HEK293 (cell line): Measurements from ENCODE around the gene KCNAB1.

Experiments used
- CTCF ChIA-PET: fragments of 350-600 bp; formaldehyde crosslinking; extraction: SDS; loops from one replicate; lab custom pipeline; 2021; ENCODE audit warnings: antibody characterized with exemption; lab: Yijun Ruan, JAX
- POLR2A ChIA-PET: fragments of 300-600 bp; formaldehyde crosslinking; extraction: SDS; loops from one replicate; lab custom pipeline; 2020; ENCODE audit warnings: antibody characterized with exemption, inconsistent platforms; lab: Yijun Ruan, JAX
- H3K27ac ChIP-seq: fragments of 200-500 bp; sonication (Bioruptor generic); 2 replicates; pipeline ENCODE4 v1.5.1; 2014; ENCODE audit warnings: low read depth, low read length, control low read depth, inconsistent platforms; ENCODE audit errors: extremely low read depth
- H3K36me3 ChIP-seq, 2 experiments: fragments of 200-500 bp in 1 of 2; sonication (Bioruptor generic) in 1 of 2; 1 replicate in 1 of 2; 2 replicates in 1 of 2; pipeline ENCODE4 v1.5.1; 2014 to 2017; ENCODE audit warnings: inconsistent platforms in 2 of 2, low read length in 2 of 2; ENCODE audit not compliant: control insufficient read depth in 2 of 2, insufficient read depth in 1 of 2
- H3K4me1 ChIP-seq: fragments of 200-500 bp; sonication (Bioruptor generic); 2 replicates; pipeline ENCODE4 v1.5.1; 2014; ENCODE audit warnings: mild to moderate bottlenecking, low read length, inconsistent platforms; ENCODE audit not compliant: control insufficient read depth, insufficient read depth
- H3K4me3 ChIP-seq: 2 replicates; pipeline ENCODE4 v1.5.1; 2011; ENCODE audit warnings: low read depth, mild to moderate bottlenecking, control low read depth, low read length, moderate library complexity
- H3K9me3 ChIP-seq: fragments of 200-500 bp; sonication (Bioruptor generic); 2 replicates; pipeline ENCODE4 v1.5.1; 2014; ENCODE audit warnings: low read depth, low read length, inconsistent platforms; ENCODE audit not compliant: control insufficient read depth, insufficient read depth
- GLI4 ChIP-seq: fragments of 450-650 bp; formaldehyde crosslinking; IDR thresholded peaks from 2 replicates; pipeline ENCODE4 v1.5.1; 2016; ENCODE audit warnings: missing biosample characterization, missing genetic modification characterization
- SP2 ChIP-seq: fragments of 450-650 bp; formaldehyde crosslinking; IDR thresholded peaks from 2 replicates; pipeline ENCODE4 v1.5.1; 2016; ENCODE audit warnings: missing biosample characterization, missing genetic modification characterization
- ZBTB21 ChIP-seq: fragments of 450-650 bp; formaldehyde crosslinking; IDR thresholded peaks from 2 replicates; pipeline ENCODE4 v1.5.1; 2017; ENCODE audit warnings: missing biosample characterization, missing genetic modification characterization
- ZNF24 ChIP-seq: fragments of 450-650 bp; formaldehyde crosslinking; IDR thresholded peaks from 2 replicates; pipeline ENCODE4 v1.5.1; 2016; ENCODE audit warnings: missing biosample characterization, missing genetic modification characterization
- ZNF274 ChIP-seq, 2 experiments: fragments of 200-500 bp in 1 of 2; fragments of 450-650 bp in 1 of 2; sonication (Bioruptor generic) in 1 of 2; formaldehyde crosslinking in 1 of 2; IDR thresholded peaks; 2 replicates each; pipeline versions ENCODE4 v1.5.1 to v1.6.1; 2014 to 2016; ENCODE audit warnings: borderline replicate concordance in 1 of 2, inconsistent platforms in 1 of 2, low read length in 1 of 2, missing biosample characterization in 1 of 2, missing genetic modification characterization in 1 of 2
- ZNF292 ChIP-seq: fragments of 450-650 bp; formaldehyde crosslinking; IDR thresholded peaks from 2 replicates; pipeline ENCODE4 v1.5.1; 2016; ENCODE audit warnings: low read depth, missing biosample characterization, missing genetic modification characterization, borderline replicate concordance
- ZNF302 ChIP-seq: fragments of 450-650 bp; formaldehyde crosslinking; IDR thresholded peaks from 2 replicates; pipeline ENCODE4 v1.5.1; 2016; ENCODE audit warnings: missing biosample characterization, missing genetic modification characterization, low read depth
- ZNF501 ChIP-seq: fragments of 450-650 bp; formaldehyde crosslinking; IDR thresholded peaks from 2 replicates; pipeline ENCODE4 v1.5.1; 2016; ENCODE audit warnings: missing biosample characterization, missing genetic modification characterization
- ZNF548 ChIP-seq: fragments of 450-650 bp; formaldehyde crosslinking; IDR thresholded peaks from 2 replicates; pipeline ENCODE4 v1.5.1; 2016; ENCODE audit warnings: missing biosample characterization, missing genetic modification characterization
- ZNF555 ChIP-seq: fragments of 450-650 bp; formaldehyde crosslinking; conservative IDR thresholded peaks from 2 replicates; pipeline ENCODE4 v1.5.1; 2017; ENCODE audit warnings: missing biosample characterization, mild to moderate bottlenecking, missing genetic modification characterization, inconsistent platforms
- ZNF596 ChIP-seq: fragments of 450-650 bp; IDR thresholded peaks from 2 replicates; pipeline ENCODE4 v1.5.0; 2018; ENCODE audit warnings: missing biosample characterization, mild to moderate bottlenecking, missing genetic modification characterization, moderate library complexity
- ZNF660 ChIP-seq: fragments of 450-650 bp; IDR thresholded peaks from 2 replicates; pipeline ENCODE4 v1.5.1; 2018; ENCODE audit warnings: missing biosample characterization, mild to moderate bottlenecking, missing genetic modification characterization
- ZNF670 ChIP-seq: fragments of 450-650 bp; formaldehyde crosslinking; IDR thresholded peaks from 2 replicates; pipeline ENCODE4 v1.5.1; 2016; ENCODE audit warnings: missing biosample characterization, missing genetic modification characterization, low read depth
- ZNF792 ChIP-seq: fragments of 450-650 bp; formaldehyde crosslinking; IDR thresholded peaks from 2 replicates; pipeline ENCODE4 v1.5.1; 2016; ENCODE audit warnings: missing biosample characterization, missing genetic modification characterization
- ZSCAN23 ChIP-seq: fragments of 450-650 bp; formaldehyde crosslinking; IDR thresholded peaks from 2 replicates; pipeline ENCODE4 v1.5.1; 2016; ENCODE audit warnings: missing biosample characterization, missing genetic modification characterization
- TF ChIP-seq, protein P1 (sequence below): fragments of 450-650 bp; formaldehyde crosslinking; IDR thresholded peaks from 2 replicates; pipeline ENCODE4 v1.5.1; 2016; ENCODE audit warnings: missing biosample characterization, missing genetic modification characterization, borderline replicate concordance
- TF ChIP-seq, protein P2 (sequence below): fragments of 450-650 bp; formaldehyde crosslinking; IDR thresholded peaks from 2 replicates; pipeline ENCODE4 v1.5.1; 2017; ENCODE audit warnings: missing biosample characterization, missing genetic modification characterization
- TF ChIP-seq, protein P3 (sequence below): fragments of 450-650 bp; formaldehyde crosslinking; IDR thresholded peaks from 2 replicates; pipeline ENCODE4 v1.5.1; 2016; ENCODE audit warnings: missing biosample characterization, missing genetic modification characterization

Gene KCNAB1

DNA sequence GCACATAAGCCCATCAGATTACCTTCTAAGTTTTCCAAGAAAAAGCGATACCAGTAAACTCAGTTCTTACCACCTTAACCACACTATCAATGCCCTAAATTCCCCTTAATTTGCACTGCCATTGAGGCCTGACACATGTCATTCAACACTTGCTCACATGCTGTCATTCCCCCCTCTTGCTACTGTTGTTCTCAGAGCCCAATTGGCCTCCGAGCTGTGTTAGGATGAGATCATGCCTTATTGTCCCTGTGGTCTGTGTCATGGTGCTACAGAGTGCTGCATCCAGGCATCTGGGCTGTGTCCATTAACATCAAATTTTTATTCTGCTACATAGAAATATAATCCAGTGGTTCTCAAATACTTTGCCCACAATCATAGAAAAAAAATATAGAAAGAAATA, 221.0 kb downstream of the KCNAB1 start:
- Histone ChIP-seq H3K9me3 (no peaks in the 10 kb centered on the region), H3K36me3 (no peaks in the 10 kb centered on the region), H3K27ac (no peak overlapping the region), H3K4me3 (no peak overlapping the region), H3K4me1 (no peaks in the 10 kb centered on the region)
- no peak for TF ChIP-seq ZNF660
- POLR2A ChIA-PET = no interaction called here
- CTCF ChIA-PET = no interaction called here

DNA sequence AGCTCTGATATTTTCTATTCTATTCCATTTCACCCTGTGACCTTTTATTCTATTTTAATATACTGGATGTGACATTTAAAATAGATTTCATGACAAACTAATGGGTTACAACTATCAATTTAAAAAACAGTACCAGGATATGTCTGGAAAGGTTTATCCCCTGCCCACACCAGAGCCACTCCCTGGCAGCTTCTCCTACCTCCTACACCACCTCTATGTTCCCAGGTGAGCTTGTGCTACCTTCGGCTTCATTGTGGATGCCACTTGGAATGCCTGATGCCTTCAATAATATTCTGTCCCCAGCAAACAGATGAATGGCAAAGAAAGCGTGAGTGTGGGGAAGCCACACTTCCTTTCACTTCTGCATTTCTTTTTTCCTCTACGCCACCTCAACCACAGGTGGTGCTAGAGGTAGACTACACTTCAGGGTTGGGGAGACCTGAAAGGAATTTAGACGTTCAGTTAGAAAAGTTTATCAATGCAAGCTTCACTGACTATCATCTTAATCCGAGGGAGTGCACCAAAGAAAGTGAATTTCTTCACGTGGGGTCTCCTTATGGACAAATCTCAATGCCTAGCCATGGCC, 221.5 kb downstream of the KCNAB1 start:
- no peak overlapping the region for H3K4me3 ChIP-seq
- H3K27ac ChIP-seq = no peak overlapping the region
- no peaks in the 10 kb centered on the region for H3K36me3 ChIP-seq
- POLR2A ChIA-PET = no interaction called here
- no peaks in the 10 kb centered on the region for H3K4me1 ChIP-seq
- no peak for TF ChIP-seq ZNF792 (tag by site-specific recombination)
- no peak for TF ChIP-seq ZSCAN23 (tag by site-specific recombination)
- no peak for TF ChIP-seq ZNF24 (tag by site-specific recombination)
- no peak for TF ChIP-seq ZNF548 (tag by site-specific recombination)
- no peak for TF ChIP-seq SP2 (tag by site-specific recombination)
- TF ChIP-seq ZNF292 (tag by site-specific recombination) = no peak
- TF ChIP-seq, protein P1, sequence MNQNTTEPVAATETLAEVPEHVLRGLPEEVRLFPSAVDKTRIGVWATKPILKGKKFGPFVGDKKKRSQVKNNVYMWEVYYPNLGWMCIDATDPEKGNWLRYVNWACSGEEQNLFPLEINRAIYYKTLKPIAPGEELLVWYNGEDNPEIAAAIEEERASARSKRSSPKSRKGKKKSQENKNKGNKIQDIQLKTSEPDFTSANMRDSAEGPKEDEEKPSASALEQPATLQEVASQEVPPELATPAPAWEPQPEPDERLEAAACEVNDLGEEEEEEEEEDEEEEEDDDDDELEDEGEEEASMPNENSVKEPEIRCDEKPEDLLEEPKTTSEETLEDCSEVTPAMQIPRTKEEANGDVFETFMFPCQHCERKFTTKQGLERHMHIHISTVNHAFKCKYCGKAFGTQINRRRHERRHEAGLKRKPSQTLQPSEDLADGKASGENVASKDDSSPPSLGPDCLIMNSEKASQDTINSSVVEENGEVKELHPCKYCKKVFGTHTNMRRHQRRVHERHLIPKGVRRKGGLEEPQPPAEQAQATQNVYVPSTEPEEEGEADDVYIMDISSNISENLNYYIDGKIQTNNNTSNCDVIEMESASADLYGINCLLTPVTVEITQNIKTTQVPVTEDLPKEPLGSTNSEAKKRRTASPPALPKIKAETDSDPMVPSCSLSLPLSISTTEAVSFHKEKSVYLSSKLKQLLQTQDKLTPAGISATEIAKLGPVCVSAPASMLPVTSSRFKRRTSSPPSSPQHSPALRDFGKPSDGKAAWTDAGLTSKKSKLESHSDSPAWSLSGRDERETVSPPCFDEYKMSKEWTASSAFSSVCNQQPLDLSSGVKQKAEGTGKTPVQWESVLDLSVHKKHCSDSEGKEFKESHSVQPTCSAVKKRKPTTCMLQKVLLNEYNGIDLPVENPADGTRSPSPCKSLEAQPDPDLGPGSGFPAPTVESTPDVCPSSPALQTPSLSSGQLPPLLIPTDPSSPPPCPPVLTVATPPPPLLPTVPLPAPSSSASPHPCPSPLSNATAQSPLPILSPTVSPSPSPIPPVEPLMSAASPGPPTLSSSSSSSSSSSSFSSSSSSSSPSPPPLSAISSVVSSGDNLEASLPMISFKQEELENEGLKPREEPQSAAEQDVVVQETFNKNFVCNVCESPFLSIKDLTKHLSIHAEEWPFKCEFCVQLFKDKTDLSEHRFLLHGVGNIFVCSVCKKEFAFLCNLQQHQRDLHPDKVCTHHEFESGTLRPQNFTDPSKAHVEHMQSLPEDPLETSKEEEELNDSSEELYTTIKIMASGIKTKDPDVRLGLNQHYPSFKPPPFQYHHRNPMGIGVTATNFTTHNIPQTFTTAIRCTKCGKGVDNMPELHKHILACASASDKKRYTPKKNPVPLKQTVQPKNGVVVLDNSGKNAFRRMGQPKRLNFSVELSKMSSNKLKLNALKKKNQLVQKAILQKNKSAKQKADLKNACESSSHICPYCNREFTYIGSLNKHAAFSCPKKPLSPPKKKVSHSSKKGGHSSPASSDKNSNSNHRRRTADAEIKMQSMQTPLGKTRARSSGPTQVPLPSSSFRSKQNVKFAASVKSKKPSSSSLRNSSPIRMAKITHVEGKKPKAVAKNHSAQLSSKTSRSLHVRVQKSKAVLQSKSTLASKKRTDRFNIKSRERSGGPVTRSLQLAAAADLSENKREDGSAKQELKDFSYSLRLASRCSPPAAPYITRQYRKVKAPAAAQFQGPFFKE (tag by site-specific recombination) = no peak
- TF ChIP-seq ZNF501 = no peak
- no peak for TF ChIP-seq ZBTB21
- TF ChIP-seq, protein P2, sequence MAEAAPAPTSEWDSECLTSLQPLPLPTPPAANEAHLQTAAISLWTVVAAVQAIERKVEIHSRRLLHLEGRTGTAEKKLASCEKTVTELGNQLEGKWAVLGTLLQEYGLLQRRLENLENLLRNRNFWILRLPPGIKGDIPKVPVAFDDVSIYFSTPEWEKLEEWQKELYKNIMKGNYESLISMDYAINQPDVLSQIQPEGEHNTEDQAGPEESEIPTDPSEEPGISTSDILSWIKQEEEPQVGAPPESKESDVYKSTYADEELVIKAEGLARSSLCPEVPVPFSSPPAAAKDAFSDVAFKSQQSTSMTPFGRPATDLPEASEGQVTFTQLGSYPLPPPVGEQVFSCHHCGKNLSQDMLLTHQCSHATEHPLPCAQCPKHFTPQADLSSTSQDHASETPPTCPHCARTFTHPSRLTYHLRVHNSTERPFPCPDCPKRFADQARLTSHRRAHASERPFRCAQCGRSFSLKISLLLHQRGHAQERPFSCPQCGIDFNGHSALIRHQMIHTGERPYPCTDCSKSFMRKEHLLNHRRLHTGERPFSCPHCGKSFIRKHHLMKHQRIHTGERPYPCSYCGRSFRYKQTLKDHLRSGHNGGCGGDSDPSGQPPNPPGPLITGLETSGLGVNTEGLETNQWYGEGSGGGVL (tag by site-specific recombination) = no peak
- TF ChIP-seq ZNF274 (IDR thresholded peaks at IDR 0.05; ENCODE audit: low read length) = no peak
- no peak for TF ChIP-seq ZNF274 (tag by site-specific recombination; IDR thresholded peaks at IDR 0.05; ENCODE audit: borderline replicate concordance)
- TF ChIP-seq ZNF596 (tag by site-specific recombination) = no peak
- TF ChIP-seq ZNF670 (tag by site-specific recombination) = no peak
- TF ChIP-seq ZNF302 = no peak
- no peak for TF ChIP-seq ZNF555 (tag by site-specific recombination)
- no peak for TF ChIP-seq GLI4 (tag by site-specific recombination)
- TF ChIP-seq, protein P3, sequence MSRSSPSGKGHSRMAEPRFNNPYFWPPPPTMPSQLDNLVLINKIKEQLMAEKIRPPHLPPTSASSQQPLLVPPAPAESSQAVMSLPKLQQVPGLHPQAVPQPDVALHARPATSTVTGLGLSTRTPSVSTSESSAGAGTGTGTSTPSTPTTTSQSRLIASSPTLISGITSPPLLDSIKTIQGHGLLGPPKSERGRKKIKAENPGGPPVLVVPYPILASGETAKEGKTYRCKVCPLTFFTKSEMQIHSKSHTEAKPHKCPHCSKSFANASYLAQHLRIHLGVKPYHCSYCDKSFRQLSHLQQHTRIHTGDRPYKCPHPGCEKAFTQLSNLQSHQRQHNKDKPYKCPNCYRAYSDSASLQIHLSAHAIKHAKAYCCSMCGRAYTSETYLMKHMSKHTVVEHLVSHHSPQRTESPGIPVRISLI (tag by site-specific recombination) = no peak
- TF ChIP-seq, all 188 proteins: peak for 0
- CTCF ChIA-PET = no interaction called here
- no peaks in the 10 kb centered on the region for H3K9me3 ChIP-seq
